GM12872 (cell line): Measurements from ENCODE around the gene ZNHIT2.

Experiments
- CTCF ChIP-seq: IDR thresholded peaks from 3 replicates; pipeline ENCODE4 v1.5.1; 2011; ENCODE audit warnings: low read depth, mild to moderate bottlenecking, low read length, moderate library complexity; ENCODE audit not compliant: insufficient read depth

Gene ZNHIT2

GRCh38 chr11:65132238-65132987, 14.9 kb upstream of the ZNHIT2 start:
- TF ChIP-seq CTCF: no peak

GRCh38 chr11:65131895-65132237, 14.4 kb upstream of the ZNHIT2 start:
- no peak for TF ChIP-seq CTCF

- TF ChIP-seq CTCF: no peak
These were observed 13.9 kb upstream of the ZNHIT2 start for GRCh38 chr11:65131417-65131776.

- no peak for TF ChIP-seq CTCF
These were observed 13.3 kb upstream of the ZNHIT2 start for GRCh38 chr11:65130631-65131416.

GRCh38 chr11:65129649-65130441, 12.3 kb upstream of the ZNHIT2 start:
- TF ChIP-seq CTCF: 0 out of 3 replicates have a peak, but pooled peaks have one; percentile 13

GRCh38 chr11:65128182-65129145, 11.0 kb upstream of the ZNHIT2 start:
- TF ChIP-seq CTCF: no peak
